Neural cell (in vitro differentiated cells): ENCODE data around the gene GPATCH4. TPM values are rescaled to one million over a fixed set of nuclear protein-coding genes. Genes with fewer than 3 reads are reported as not detected.
"Not testable (repeated sequence)": the region's sequence is repeated elsewhere in the genome, so short reads cannot be mapped to it uniquely, and the experiment has no call there.

ENCODE experiments used
- H2AFZ ChIP-seq: fragments of 200-600, 300-800 bp; sonication (generic), shearing (Covaris generic); 2 replicates; pipeline ENCODE4 v1.6.0; 2014; ENCODE audit warnings: low read depth, mild to moderate bottlenecking, antibody characterized with exemption, low read length, moderate library complexity
- H3F3A ChIP-seq: fragments of 200-600 bp; shearing (Covaris generic); 2 replicates; pipeline ENCODE4 v1.6.1; 2016; ENCODE audit warnings: mild to moderate bottlenecking, moderate library complexity, mixed read lengths, antibody characterized with exemption, low read length; ENCODE audit not compliant: insufficient read depth, poor library complexity, severe bottlenecking
- H3K27ac ChIP-seq: fragments of 200-600, 300-800 bp; sonication (generic), shearing (Covaris generic); 2 replicates; pipeline ENCODE4 v1.5.1; 2014; ENCODE audit warnings: mild to moderate bottlenecking, low read length, moderate library complexity
- H3K27me3 ChIP-seq: fragments of 300-800, 200-600 bp; sonication (generic), shearing (Covaris generic); 2 replicates; pipeline ENCODE4 v1.6.0; 2014; ENCODE audit warnings: mild to moderate bottlenecking, low read depth, low read length, moderate library complexity; ENCODE audit not compliant: insufficient read depth
- H3K36me3 ChIP-seq: fragments of 300-800, 200-600 bp; sonication (generic), shearing (Covaris generic); 2 replicates; pipeline ENCODE4 v1.5.1; 2014; ENCODE audit warnings: mild to moderate bottlenecking, antibody characterized with exemption, low read length, moderate library complexity; ENCODE audit not compliant: insufficient read depth
- H3K4me2 ChIP-seq: fragments of 300-800, 200-600 bp; sonication (generic), shearing (Covaris generic); 2 replicates; pipeline ENCODE4 v1.6.0; 2014; ENCODE audit warnings: mild to moderate bottlenecking, low read length
- H3K4me3 ChIP-seq: fragments of 300-800, 200-600 bp; sonication (generic), shearing (Covaris generic); 2 replicates; pipeline ENCODE4 v1.5.1; 2014; ENCODE audit warnings: mild to moderate bottlenecking, low read length, moderate library complexity
- H3K79me2 ChIP-seq: fragments of 200-600 bp; shearing (Covaris generic); replicated peaks from 2 replicates; pipeline ENCODE4 v1.6.0; 2014; ENCODE audit warnings: mild to moderate bottlenecking, low read length, moderate library complexity; ENCODE audit not compliant: insufficient read depth
- H3K9ac ChIP-seq: fragments of 300-800, 200-600 bp; sonication (generic), shearing (Covaris generic); 2 replicates; pipeline ENCODE4 v1.6.1; 2016; ENCODE audit warnings: mild to moderate bottlenecking, low read length, mixed read lengths
- H3K9me2 ChIP-seq: fragments of 200-600 bp; shearing (Covaris generic); 2 replicates; pipeline ENCODE4 v1.6.1; 2016; ENCODE audit warnings: mild to moderate bottlenecking, low read length, mixed read lengths; ENCODE audit not compliant: insufficient read depth
- H3K9me3 ChIP-seq: fragments of 200-600, 300-800 bp; sonication (generic), shearing (Covaris generic); 2 replicates; pipeline ENCODE4 v1.6.1; 2016; ENCODE audit warnings: mild to moderate bottlenecking, mixed run types, low read length, moderate library complexity, mixed read lengths
- H4K20me1 ChIP-seq: fragments of 200-600 bp; shearing (Covaris generic); 2 replicates; pipeline ENCODE4 v1.6.1; 2016; ENCODE audit warnings: mild to moderate bottlenecking, mixed run types; ENCODE audit not compliant: insufficient read depth
- CTCF ChIP-seq: fragments of 450-650 bp; IDR thresholded peaks from 2 replicates; pipeline ENCODE4 v1.5.1; 2014; ENCODE audit warnings: antibody characterized with exemption, mild to moderate bottlenecking, moderate library complexity; ENCODE audit not compliant: poor library complexity, severe bottlenecking
- EP300 ChIP-seq: fragments of 450-650 bp; conservative IDR thresholded peaks from 2 replicates; pipeline ENCODE4 v1.6.1; 2014; ENCODE audit warnings: antibody characterized with exemption, mild to moderate bottlenecking, moderate library complexity; ENCODE audit not compliant: poor library complexity, severe bottlenecking
- EZH2 ChIP-seq: fragments of 200-600, 300-800 bp; shearing (Covaris generic), sonication (generic); IDR thresholded peaks from 2 replicates; pipeline ENCODE4 v1.6.1; 2014; ENCODE audit warnings: antibody characterized with exemption, low read length, borderline replicate concordance, mild to moderate bottlenecking; ENCODE audit not compliant: insufficient read depth, poor library complexity, severe bottlenecking
- MXI1 ChIP-seq: fragments of 450-650 bp; conservative IDR thresholded peaks from 2 replicates; pipeline ENCODE4 v1.6.1; 2014; ENCODE audit warnings: antibody characterized with exemption, mild to moderate bottlenecking; ENCODE audit not compliant: poor library complexity, severe bottlenecking
- POLR2AphosphoS5 ChIP-seq: IDR thresholded peaks from 2 replicates; pipeline ENCODE4 v1.6.1; 2012
- RAD21 ChIP-seq: fragments of 450-650 bp; conservative IDR thresholded peaks from 2 replicates; pipeline ENCODE4 v1.6.1; 2014; ENCODE audit warnings: antibody characterized with exemption, mild to moderate bottlenecking, moderate library complexity
- REST ChIP-seq: IDR thresholded peaks from 2 replicates; pipeline ENCODE4 v1.6.1; 2012; ENCODE audit warnings: borderline replicate concordance
- SMC3 ChIP-seq: fragments of 450-650 bp; conservative IDR thresholded peaks from 2 replicates; pipeline ENCODE4 v1.6.1; 2014; ENCODE audit warnings: antibody characterized with exemption, mild to moderate bottlenecking, moderate library complexity; ENCODE audit not compliant: poor library complexity
- TAF1 ChIP-seq: IDR thresholded peaks from 2 replicates; pipeline ENCODE4 v1.6.1; 2012; ENCODE audit warnings: low read depth
- polyA plus RNA-seq: library from polyadenylated mRNA; depleted of rRNA; stranded (reverse); fragments of >200 nt; gene quantifications from 2 replicates; pipeline ENCODE4 v1.2.3, GENCODE V29; 2014

Gene GPATCH4
- polyA plus RNA-seq, 1 donor from 2014 or later = 3.9 TPM

- no peak overlapping the region for H2AFZ ChIP-seq
- TF ChIP-seq EZH2 = no peak
- no peak for TF ChIP-seq CTCF
- TF ChIP-seq SMC3 = no peak
- no peak for TF ChIP-seq POLR2AphosphoS5
- TF ChIP-seq MXI1 = no peak
- TF ChIP-seq REST = no peak
- TF ChIP-seq EP300 = no peak
- no peak for TF ChIP-seq TAF1
- no peak for TF ChIP-seq RAD21
- H4K20me1 ChIP-seq = no peaks in the 10 kb centered on the region
- H3K9me3 ChIP-seq = no peaks in the 10 kb centered on the region
- no peaks in the 10 kb centered on the region for H3K79me2 ChIP-seq
- H3K27me3 ChIP-seq = peaks cover 3% of the 10 kb centered on the region
- no peaks in the 10 kb centered on the region for H3F3A ChIP-seq
- no peaks in the 10 kb centered on the region for H3K9me2 ChIP-seq
- H3K27ac ChIP-seq = no peak overlapping the region
- H3K9ac ChIP-seq = no peak overlapping the region
- H3K36me3 ChIP-seq = no peaks in the 10 kb centered on the region
- H3K4me2 ChIP-seq = no peak overlapping the region
- H3K4me3 ChIP-seq = no peak overlapping the region
Measured at GRCh38 chr1:156632355-156632754, 31.1 kb upstream of the GPATCH4 start.

- not testable (repeated sequence) for H3K27me3 ChIP-seq, H3K9me2 ChIP-seq, H3K4me2 ChIP-seq, H2AFZ ChIP-seq, H3K36me3 ChIP-seq, H3K4me3 ChIP-seq, H3K9me3 ChIP-seq, H4K20me1 ChIP-seq, H3K27ac ChIP-seq, H3F3A ChIP-seq, H3K79me2 ChIP-seq, H3K9ac ChIP-seq
Measured at GRCh38 chr1:156631152-156631551, 29.9 kb upstream of the GPATCH4 start.

GRCh38 chr1:156629823-156630449, 28.7 kb upstream of the GPATCH4 start:
- Histone ChIP-seq H3F3A (no peaks in the 10 kb centered on the region), H3K4me2 (no peak overlapping the region), H3K36me3 (no peaks in the 10 kb centered on the region), H3K9ac (no peak overlapping the region), H3K4me3 (no peak overlapping the region), H4K20me1 (no peaks in the 10 kb centered on the region), H2AFZ (no peak overlapping the region), H3K27me3 (peaks cover 20% of the 10 kb centered on the region), H3K27ac (no peak overlapping the region), H3K79me2 (no peaks in the 10 kb centered on the region), H3K9me3 (no peaks in the 10 kb centered on the region), H3K9me2 (no peaks in the 10 kb centered on the region)
- TF ChIP-seq CTCF = no peak
- no peak for TF ChIP-seq RAD21
- TF ChIP-seq EP300 = no peak
- no peak for TF ChIP-seq POLR2AphosphoS5
- TF ChIP-seq EZH2 = no peak
- TF ChIP-seq TAF1 = no peak
- no peak for TF ChIP-seq SMC3
- no peak for TF ChIP-seq MXI1
- no peak for TF ChIP-seq REST
